ENCODE data around the gene MFRP.

MFRP gene

DNA sequence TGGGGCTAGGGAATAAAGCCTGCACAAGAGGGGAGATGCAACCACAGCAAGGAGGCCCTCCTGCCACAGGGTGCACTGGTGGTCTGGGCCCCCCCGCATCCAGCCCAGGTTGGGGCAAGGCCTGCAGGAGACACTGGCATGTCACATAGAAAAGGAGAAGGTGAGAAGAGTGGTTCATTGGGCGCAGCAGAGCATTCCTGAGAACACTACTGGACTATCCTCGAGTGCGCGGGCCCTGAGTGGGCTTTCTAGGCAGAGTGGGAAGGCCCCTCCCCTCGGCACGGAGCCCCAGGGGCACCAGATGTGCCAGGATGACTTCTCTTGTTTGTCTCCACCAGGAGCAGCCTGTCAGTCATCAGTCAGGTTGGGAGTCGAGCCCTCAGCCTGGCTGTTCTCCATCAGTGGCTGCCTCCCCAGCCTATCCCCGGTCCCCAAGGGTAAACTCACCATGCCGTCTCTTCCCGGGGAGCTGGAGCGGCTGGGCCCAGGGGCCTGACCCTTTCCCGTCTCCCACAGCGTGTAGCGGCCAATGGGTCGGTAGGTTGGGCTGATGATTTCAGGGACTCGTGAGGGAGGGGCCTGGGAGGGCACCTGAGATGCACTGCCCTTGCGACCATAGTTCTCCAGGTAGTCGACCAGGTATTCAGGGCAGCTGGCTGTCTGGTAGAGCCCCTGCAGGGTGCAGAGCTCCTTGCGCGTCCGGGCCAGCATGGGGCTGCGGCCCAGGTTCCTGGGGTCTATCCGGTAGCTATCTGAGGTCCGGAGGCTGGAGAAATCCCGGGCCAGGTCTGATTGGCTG, 26.0 kb upstream of the MFRP start:
- no peak for DNase-seq

DNA sequence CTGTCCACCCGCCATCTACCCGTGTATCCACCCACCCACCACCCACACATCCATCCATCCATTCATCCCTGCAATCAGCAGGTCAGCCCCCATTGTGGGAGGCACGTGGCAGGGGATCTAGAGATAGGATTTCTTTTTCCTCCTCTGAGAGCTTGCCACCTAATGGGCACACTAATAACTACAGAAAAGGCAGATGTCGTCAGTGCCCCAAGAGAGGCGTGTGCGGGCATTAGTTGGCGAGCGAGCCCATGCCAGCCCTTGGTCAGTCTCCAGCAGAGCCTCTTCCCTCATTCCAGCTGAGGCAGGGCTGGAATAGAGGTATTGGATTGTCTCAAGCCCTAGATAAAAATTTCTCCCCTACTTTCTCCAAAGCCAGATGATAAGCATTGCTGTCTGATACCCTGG, 25.3 kb upstream of the MFRP start:
- DNase-seq: peak in 2 of 3 donors; percentile 38 to 40

DNA sequence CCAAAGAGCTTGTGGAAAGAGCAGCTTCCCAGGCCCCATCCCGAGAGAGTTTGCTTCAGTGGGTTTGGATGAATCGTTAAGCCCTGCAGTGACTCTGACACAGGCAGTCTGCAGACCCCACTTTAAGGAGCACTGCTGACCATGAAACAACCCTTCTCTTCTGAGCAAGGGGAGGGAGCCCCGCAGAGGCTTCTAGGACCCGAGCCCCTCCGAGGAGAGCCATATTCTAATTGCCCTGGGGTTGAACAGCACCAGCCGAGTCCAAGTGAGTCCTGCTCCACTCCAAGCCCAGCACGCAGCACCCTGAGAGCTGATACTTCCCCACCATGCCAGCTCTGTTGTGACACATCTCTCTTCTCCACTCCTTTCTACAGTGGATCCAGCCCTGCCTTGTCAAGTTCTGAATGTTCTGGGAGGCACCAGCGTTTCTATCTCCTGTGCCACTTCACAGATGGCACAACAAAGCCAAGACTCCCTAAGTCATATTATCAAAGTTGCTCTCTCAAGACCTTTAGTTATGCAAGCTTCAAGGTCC, 24.6 kb upstream of the MFRP start:
- no peak for DNase-seq

DNA sequence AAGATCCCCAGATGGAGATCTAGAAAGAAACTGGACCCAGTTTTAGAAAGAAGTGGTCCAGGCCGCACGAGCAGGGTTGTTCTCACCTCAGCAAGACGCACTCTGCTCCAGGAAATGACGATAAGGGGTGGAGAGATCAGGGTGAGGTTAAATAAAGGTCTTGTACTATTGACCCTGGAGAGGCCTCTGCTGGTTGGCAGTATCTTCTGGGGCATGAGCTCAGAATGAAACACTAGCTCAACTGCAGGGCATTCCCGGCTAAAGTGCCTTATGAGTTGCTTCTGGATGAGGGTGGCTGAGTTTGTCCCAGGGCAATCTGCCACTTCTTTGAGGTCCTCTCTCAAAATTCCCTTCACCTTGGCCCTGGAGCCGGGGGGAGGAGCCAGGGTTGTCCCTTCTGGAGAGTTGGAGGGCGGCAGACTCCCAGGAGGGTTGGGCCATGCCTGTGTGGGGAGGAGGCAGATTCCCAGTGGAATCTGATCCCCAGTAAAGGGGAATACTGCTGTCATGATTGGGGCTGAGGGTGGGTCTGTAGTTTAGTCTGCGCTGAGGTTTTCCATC, 24.1 kb upstream of the MFRP start:
- no peak for DNase-seq

- DNase-seq: no peak
Measured at GRCh38 chr11:119369132-119369925, 22.8 kb upstream of the MFRP start.

GRCh38 chr11:119368121-119369034, 21.9 kb upstream of the MFRP start:
- DNase-seq: no peak

- peak; percentile 55 to 66 (median 57) for DNase-seq
Measured at GRCh38 chr11:119367661-119368120, 21.2 kb upstream of the MFRP start.

- peak; percentile 33 to 45 (median 36) for DNase-seq
Measured at GRCh38 chr11:119366690-119367620, 20.4 kb upstream of the MFRP start.

- peak; percentile 48 to 64 (median 58) for DNase-seq
Measured at GRCh38 chr11:119365071-119365591, 18.6 kb upstream of the MFRP start.

DNA sequence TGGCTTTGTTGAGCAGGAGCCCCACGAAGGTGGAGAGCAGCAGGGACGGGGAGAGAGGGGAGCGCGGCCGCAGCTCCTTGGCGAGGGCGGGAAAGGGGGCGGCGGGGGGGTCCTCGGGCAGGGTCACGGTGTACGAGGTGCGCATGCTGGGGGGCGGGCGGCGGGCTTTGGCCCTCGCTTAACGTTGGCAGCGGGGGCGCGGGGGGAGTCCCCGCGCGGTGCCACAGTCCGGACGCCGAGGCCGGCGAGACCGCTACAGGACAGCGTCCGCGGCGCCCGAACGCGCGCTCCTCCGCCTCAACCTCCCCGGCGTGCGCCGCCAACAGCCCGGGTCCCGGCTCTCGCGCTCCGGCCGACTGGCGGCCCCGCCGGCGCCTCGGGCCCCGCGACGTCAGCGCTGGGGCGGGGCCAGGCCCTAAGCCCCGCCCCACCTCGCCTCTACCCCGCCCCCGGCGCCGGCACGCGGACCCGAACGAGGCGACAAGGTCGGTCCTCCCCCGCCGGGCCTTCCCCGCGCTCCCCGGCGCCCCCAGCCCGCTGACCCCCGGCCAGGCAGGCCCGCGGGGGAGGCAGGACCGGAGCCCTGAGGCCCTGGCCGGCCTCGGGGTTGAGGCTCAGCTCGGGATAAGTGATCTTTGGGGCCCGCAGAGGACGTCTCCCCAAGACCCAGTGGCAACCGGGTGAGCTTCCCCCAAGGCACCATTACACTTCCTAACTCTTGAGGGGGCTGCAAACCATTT, 17.5 kb upstream of the MFRP start:
- peak; percentile 73 to 93 (median 84) for DNase-seq

DNA sequence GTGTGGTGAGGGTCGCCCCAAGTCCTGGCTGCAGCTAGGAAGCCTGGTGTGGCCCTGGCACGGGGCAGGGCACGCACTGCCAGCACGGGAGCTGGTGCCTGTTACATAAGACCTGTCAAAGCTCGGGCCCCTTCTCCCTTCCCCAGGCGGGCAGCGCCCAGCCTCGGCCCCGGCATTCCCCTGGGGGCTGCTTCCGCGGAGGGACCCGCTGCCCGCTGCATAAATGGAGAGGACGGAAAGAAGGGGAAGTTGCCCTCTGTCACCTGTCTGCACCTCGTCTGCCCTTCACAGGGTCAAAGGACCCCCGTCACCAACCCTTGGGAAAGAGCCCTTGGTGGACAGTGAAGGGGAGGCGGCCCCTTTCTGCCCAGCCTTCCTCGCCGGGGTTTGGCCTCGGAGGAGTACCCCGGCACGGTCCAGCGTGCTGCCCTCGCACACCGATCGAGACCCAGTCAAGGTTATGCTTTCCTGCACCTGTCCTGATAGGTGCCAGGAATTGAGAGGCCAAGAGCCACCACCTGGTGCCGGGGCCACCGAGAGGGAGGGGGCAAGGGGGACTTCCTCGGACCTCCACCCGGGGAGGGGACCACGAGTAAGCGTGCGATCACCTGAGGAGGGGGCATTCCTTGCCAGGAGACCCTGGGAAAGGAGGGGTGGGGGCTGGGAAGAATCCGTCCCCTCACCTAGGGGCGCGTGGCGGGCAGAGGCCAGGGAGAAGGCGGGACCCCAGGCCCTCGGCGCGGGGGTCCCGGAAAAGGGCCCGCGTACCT, 16.8 kb upstream of the MFRP start:
- no peak for DNase-seq

DNA sequence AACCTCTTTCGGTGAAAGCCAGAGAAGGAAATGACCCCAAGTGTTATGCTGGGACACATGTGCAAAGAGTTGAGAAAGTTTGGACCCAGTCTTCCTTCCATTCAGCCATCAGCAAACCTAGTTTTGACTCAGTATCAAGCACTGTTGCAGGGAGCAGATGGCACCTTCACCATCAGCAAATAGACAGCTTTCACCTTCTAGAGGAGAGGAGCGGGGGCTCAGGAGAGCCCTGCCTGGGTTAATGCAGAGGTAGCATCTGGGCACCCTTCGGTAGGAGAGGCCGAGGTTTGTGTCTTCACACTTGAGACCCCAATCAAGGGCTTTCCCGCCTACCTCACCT, 16.2 kb upstream of the MFRP start:
- DNase-seq: no peak

DNA sequence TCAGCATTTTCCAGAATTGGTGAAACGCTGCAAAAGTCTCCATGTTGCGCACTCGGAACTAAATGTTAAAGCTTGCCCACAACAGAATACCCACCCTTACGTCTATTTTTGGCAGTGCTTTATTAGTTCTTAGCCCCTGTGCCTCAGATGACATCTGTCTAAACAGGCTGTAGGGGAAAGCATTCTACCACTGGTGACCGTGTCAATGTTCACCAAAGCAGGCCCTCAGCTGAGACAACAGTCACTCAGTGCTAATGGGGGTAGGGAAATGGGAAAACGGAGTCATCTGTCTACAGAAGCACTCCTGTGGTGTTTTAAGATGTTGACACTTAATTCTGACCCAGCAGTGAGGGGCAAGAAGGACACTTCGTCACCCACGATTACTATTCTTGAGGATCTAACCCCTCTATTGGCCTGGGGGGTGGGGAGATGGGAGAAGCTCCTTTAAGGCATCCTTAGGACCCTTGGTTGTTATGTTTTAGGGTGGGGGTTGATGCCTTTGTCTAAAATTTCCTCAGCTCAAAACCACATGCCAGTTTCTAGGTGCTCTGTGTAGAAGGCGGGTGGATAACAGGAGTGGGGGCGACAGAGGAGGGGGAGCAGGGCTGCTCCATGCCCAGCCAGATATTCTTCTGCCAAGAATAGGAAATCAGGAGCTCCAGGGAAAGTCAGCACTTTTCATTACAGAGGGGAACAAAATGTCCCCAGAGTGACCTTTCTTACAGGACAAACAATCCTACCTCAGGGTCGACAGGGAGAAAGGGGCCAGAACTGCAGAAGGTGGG, 15.6 kb upstream of the MFRP start:
- peak; percentile 44 to 61 (median 53) for DNase-seq

DNA sequence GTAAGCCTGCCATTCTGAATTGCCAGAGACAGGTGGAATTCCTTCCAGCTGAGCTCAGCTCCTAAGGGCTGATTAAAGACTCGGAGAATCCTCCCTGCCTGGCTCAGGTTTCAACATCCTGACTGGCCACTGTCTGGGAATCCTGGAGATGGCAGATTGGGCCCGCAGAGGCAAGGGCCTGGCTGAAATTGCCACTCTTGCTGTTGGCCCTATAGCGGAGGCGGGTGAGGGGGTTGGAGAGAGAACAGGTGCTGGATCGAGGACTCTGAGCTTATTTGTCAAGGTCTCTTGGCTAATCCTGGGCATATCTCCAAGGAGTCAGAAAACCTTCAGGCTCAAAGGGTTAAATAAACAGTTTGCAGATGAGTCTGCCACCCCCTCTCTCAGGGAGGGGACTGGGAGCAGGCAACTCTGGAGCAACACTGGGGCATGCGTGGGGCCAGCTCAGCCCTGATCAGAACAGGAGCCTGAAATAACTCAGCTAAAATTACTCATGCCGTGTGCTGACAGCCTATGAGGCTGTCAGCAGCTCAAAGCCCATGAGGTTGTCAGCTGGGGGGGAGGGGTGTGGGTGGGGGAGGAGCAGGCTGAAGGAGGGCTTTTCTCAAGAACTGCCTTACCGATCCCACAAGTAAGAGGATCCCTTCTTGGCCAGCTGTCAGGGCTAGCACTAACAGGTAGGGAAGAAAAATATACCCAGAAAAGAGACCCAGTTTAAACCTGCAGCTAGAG, 14.7 kb upstream of the MFRP start:
- DNase-seq: peak; percentile 85 to 90 (median 87)

- peak; percentile 71 to 73 (median 72) for DNase-seq
Measured at GRCh38 chr11:119359365-119360214, 13.1 kb upstream of the MFRP start.

- DNase-seq: no peak
Measured at GRCh38 chr11:119357074-119357473, 10.6 kb upstream of the MFRP start.
